Choroid plexus epithelial cell (primary cell): ENCODE measurements around the gene COL9A3.
A peak's percentile ranks its signal among the peaks of the same experiment; 100 is the strongest.

ENCODE experiments used
- DNase-seq: peaks from one replicate; pipeline ENCODE4 v3.0.0-alpha.2; 2010; ENCODE audit warnings: low read depth
- H3K4me3 ChIP-seq: 2 replicates; pipeline ENCODE4 v1.5.1; 2011; ENCODE audit warnings: low read depth, mild to moderate bottlenecking, control low read depth, low read length, moderate library complexity
- TF ChIP-seq, protein P1 (sequence below): conservative IDR thresholded peaks from 2 replicates; pipeline ENCODE4 v1.5.1; 2011; ENCODE audit warnings: low read depth, mild to moderate bottlenecking, control low read depth, inconsistent platforms, low read length, moderate library complexity

Gene COL9A3

GRCh38 chr20:62822239-62822787 is 5.5 kb downstream of the COL9A3 start:
- no peak overlapping the region for H3K4me3 ChIP-seq
- no peak for DNase-seq
- TF ChIP-seq, protein P1, sequence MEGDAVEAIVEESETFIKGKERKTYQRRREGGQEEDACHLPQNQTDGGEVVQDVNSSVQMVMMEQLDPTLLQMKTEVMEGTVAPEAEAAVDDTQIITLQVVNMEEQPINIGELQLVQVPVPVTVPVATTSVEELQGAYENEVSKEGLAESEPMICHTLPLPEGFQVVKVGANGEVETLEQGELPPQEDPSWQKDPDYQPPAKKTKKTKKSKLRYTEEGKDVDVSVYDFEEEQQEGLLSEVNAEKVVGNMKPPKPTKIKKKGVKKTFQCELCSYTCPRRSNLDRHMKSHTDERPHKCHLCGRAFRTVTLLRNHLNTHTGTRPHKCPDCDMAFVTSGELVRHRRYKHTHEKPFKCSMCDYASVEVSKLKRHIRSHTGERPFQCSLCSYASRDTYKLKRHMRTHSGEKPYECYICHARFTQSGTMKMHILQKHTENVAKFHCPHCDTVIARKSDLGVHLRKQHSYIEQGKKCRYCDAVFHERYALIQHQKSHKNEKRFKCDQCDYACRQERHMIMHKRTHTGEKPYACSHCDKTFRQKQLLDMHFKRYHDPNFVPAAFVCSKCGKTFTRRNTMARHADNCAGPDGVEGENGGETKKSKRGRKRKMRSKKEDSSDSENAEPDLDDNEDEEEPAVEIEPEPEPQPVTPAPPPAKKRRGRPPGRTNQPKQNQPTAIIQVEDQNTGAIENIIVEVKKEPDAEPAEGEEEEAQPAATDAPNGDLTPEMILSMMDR = no peak

GRCh38 chr20:62822788-62823651 is 6.2 kb downstream of the COL9A3 start:
- DNase-seq = no peak
- H3K4me3 ChIP-seq = no peak overlapping the region
- TF ChIP-seq, protein P1 = peak; percentile 49

DNA sequence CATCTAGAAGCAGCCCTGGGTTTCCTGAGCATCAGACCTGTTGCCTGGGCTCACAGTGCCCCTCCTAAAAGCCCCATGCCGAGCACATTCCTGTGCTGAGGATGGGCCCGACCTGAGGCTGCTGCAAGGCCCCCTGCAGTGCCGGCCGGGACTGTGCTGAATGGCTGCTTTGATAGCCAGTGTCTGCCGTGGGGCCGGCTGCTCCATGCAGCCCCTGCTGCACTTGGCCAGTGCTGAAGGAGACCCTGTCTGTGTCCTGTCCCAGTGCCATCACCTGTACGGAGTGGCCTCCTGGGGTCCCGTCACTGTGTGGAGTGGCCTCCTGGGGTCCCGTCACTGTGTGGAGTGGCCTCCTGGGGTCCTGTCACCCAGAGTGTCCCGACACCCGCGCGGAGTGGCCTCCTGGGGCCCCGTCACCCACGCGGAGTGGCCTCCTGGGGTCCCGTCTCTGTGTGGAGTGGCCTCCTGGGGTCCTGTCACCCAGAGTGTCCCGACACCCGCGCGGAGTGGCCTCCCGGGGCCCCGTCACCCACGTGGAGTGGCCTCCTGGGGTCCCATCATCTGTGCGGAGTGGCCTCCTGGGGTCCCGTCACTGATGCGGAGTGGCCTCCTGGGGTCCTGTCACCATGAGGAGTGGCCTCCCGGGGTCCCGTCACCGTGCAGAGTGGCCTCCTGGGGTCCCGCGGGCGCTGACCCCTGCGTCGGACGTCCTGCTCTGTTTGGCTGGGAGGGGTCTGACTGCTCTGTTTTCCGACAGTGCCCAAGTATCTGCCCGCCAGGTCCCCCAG is 7.0 kb downstream of the COL9A3 start:
- TF ChIP-seq, protein P1 = no peak
- no peak overlapping the region for H3K4me3 ChIP-seq

GRCh38 chr20:62824476-62825332 is 7.9 kb downstream of the COL9A3 start:
- peak overlapping the region; percentile 49 for H3K4me3 ChIP-seq
- peak; percentile 73 for DNase-seq
- TF ChIP-seq, protein P1 = no peak

More for the DNA sequence above, 7.0 kb downstream of the COL9A3 start:
- no peak for DNase-seq

DNA sequence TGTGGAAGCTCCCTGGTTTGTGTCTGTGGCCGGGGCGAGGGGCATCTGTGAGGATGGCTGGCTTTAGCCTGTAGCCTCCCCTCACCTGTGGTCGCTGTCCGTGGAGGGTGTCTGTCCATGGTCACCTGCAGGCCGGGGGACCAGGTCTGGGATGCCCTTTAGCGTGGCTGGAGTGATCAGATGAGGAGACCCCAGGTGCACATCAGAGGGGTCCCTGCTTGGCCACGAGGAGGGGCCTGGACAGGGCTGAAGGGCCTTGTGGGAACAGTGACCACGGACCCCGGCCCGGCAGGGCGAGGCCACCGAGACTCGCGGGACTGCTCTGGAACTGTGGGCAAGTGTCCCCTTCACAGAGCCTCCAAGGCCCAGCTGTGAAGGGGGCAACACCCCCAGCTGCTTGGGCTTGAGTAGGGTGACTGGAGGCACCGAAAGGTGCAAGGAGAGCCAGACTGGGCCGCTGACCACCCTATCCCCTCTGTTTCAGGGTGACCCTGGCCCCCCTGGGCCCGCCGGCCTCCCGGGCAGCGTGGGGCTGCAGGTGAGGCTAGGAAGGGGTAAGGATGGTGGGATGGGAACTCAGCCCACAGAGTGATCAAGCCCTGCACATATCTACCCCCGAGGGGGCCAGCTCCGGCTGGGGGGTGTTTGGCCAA is 8.6 kb downstream of the COL9A3 start:
- TF ChIP-seq, protein P1 = no peak
- DNase-seq = no peak
- H3K4me3 ChIP-seq = no peak overlapping the region
